DOHH2 (cell line): ENCODE data around the gene KREMEN1.

Source experiments
- H3F3A ChIP-seq: fragments of 200-600 bp; sonication (generic), shearing (Covaris generic); 2 replicates; pipeline ENCODE4 v1.6.0; 2016; ENCODE audit warnings: antibody characterized with exemption, mild to moderate bottlenecking; ENCODE audit not compliant: control insufficient read depth, insufficient read depth
- H3K27ac ChIP-seq: fragments of 200-600 bp; sonication (generic); 2 replicates; pipeline ENCODE4 v1.5.1; 2014; ENCODE audit warnings: low read depth, mild to moderate bottlenecking, low read length, moderate library complexity
- H3K27me3 ChIP-seq: fragments of 200-600 bp; sonication (generic); 2 replicates; pipeline ENCODE4 v1.6.1; 2014; ENCODE audit warnings: mild to moderate bottlenecking, low read length, mixed read lengths; ENCODE audit not compliant: control insufficient read depth
- H3K36me3 ChIP-seq: fragments of 200-600 bp; sonication (generic); 2 replicates; pipeline ENCODE4 v1.6.1; 2014; ENCODE audit warnings: mild to moderate bottlenecking, low read length, moderate library complexity, mixed read lengths; ENCODE audit not compliant: control insufficient read depth
- H3K4me1 ChIP-seq: fragments of 200-600 bp; sonication (generic); 2 replicates; pipeline ENCODE4 v1.6.1; 2014; ENCODE audit warnings: mild to moderate bottlenecking, low read length, mixed read lengths; ENCODE audit not compliant: control insufficient read depth
- H3K4me2 ChIP-seq: fragments of 200-600 bp; sonication (generic); 2 replicates; pipeline ENCODE4 v1.6.0; 2014; ENCODE audit warnings: mild to moderate bottlenecking, low read length, moderate library complexity
- H3K4me3 ChIP-seq: fragments of 200-600 bp; sonication (generic); 2 replicates; pipeline ENCODE4 v1.5.1; 2014; ENCODE audit warnings: mild to moderate bottlenecking, low read length, mixed read lengths
- H3K79me2 ChIP-seq: fragments of 200-600 bp; sonication (generic); 2 replicates; pipeline ENCODE4 v1.6.1; 2014; ENCODE audit warnings: mild to moderate bottlenecking, low read length, mixed read lengths; ENCODE audit not compliant: control insufficient read depth
- H3K9me2 ChIP-seq: fragments of 200-600 bp; sonication (generic); replicated peaks from 2 replicates; pipeline ENCODE4 v1.6.1; 2014; ENCODE audit warnings: mild to moderate bottlenecking, low read length, mixed read lengths; ENCODE audit not compliant: control insufficient read depth
- H3K9me3 ChIP-seq: fragments of 200-600 bp; sonication (generic); 2 replicates; pipeline ENCODE4 v1.6.1; 2014; ENCODE audit warnings: antibody characterized with exemption, low read length, mixed read lengths; ENCODE audit not compliant: control insufficient read depth, insufficient read depth
- H4K20me1 ChIP-seq: fragments of 200-600 bp; sonication (generic); 2 replicates; pipeline ENCODE4 v1.6.0; 2014; ENCODE audit warnings: low read depth, mild to moderate bottlenecking, antibody characterized with exemption, low read length, moderate library complexity; ENCODE audit not compliant: control insufficient read depth, insufficient read depth
- CTCF ChIP-seq: fragments of 200-600 bp; sonication (generic); IDR thresholded peaks from one replicate; pipeline ENCODE4 v1.5.1; 2014; ENCODE audit warnings: antibody characterized with exemption, mild to moderate bottlenecking, low read depth, low read length; ENCODE audit not compliant: poor library complexity, severe bottlenecking
- EZH2phosphoT487 ChIP-seq: fragments of 200-600 bp; sonication (generic); IDR thresholded peaks from 2 replicates; pipeline ENCODE4 v1.6.1; 2017; ENCODE audit warnings: borderline replicate concordance, mild to moderate bottlenecking, antibody characterized with exemption, low read length, moderate library complexity, mixed read lengths

KREMEN1 gene

GRCh38 chr22:29209624-29209929 is 136.7 kb downstream of the KREMEN1 start:
- no peaks in the 10 kb centered on the region for H3K79me2 ChIP-seq
- H3K4me2 ChIP-seq = no peak overlapping the region
- TF ChIP-seq EZH2phosphoT487 = no peak
- TF ChIP-seq CTCF = no peak
- no peaks in the 10 kb centered on the region for H3K36me3 ChIP-seq
- peaks cover 44% of the 10 kb centered on the region for H3K27me3 ChIP-seq
- H3K9me3 ChIP-seq = no peaks in the 10 kb centered on the region
- H3K4me3 ChIP-seq = no peak overlapping the region
- no peak overlapping the region for H3K27ac ChIP-seq
- no peaks in the 10 kb centered on the region for H3F3A ChIP-seq
- peaks cover 11% of the 10 kb centered on the region for H3K4me1 ChIP-seq
- H3K9me2 ChIP-seq = no peaks in the 10 kb centered on the region
- H4K20me1 ChIP-seq = 0 out of 2 replicates have a peak, but pooled peaks cover 4% of the 10 kb centered on the region

GRCh38 chr22:29211066-29211465 is 138.2 kb downstream of the KREMEN1 start:
- Histone ChIP-seq H3K4me3 (no peak overlapping the region), H3K27ac (no peak overlapping the region), H3K27me3 (peaks cover 40% of the 10 kb centered on the region), H3K9me2 (no peaks in the 10 kb centered on the region), H3K36me3 (no peaks in the 10 kb centered on the region), H3K79me2 (no peaks in the 10 kb centered on the region), H4K20me1 (0 out of 2 replicates have a peak, but pooled peaks cover 4% of the 10 kb centered on the region), H3K9me3 (no peaks in the 10 kb centered on the region), H3K4me2 (no peak overlapping the region), H3K4me1 (peaks cover 11% of the 10 kb centered on the region), H3F3A (no peaks in the 10 kb centered on the region)
- no peak for TF ChIP-seq CTCF
- TF ChIP-seq EZH2phosphoT487 = no peak

GRCh38 chr22:29211466-29211865 is 138.6 kb downstream of the KREMEN1 start:
- TF ChIP-seq CTCF (no peak), EZH2phosphoT487 (no peak)
- Histone ChIP-seq H3K79me2 (no peaks in the 10 kb centered on the region), H3K36me3 (no peaks in the 10 kb centered on the region), H3K9me3 (no peaks in the 10 kb centered on the region), H3K4me2 (no peak overlapping the region), H3K4me1 (peaks cover 11% of the 10 kb centered on the region), H4K20me1 (0 out of 2 replicates have a peak, but pooled peaks cover 4% of the 10 kb centered on the region), H3K9me2 (no peaks in the 10 kb centered on the region), H3K27me3 (peaks cover 36% of the 10 kb centered on the region), H3K4me3 (no peak overlapping the region), H3F3A (no peaks in the 10 kb centered on the region), H3K27ac (no peak overlapping the region)

- no peaks in the 10 kb centered on the region for H4K20me1 ChIP-seq
- no peaks in the 10 kb centered on the region for H3F3A ChIP-seq
- no peak overlapping the region for H3K4me2 ChIP-seq
- no peaks in the 10 kb centered on the region for H3K36me3 ChIP-seq
- TF ChIP-seq EZH2phosphoT487 = no peak
- TF ChIP-seq CTCF = no peak
- peaks cover 24% of the 10 kb centered on the region for H3K27me3 ChIP-seq
- H3K27ac ChIP-seq = no peak overlapping the region
- no peaks in the 10 kb centered on the region for H3K9me2 ChIP-seq
- no peak overlapping the region for H3K4me3 ChIP-seq
- H3K4me1 ChIP-seq = peaks cover 11% of the 10 kb centered on the region
- no peaks in the 10 kb centered on the region for H3K9me3 ChIP-seq
- H3K79me2 ChIP-seq = no peaks in the 10 kb centered on the region
Observed at GRCh38 chr22:29212743-29213142, 139.9 kb downstream of the KREMEN1 start.
